Measurements from ENCODE around the gene NOTCH1.

- TF ChIP-seq CTCF (conservative IDR thresholded peaks at IDR 0.05; ENCODE audit: low read length), result no peak
- no peak for TF ChIP-seq EZH2phosphoT487 (IDR thresholded peaks at IDR 0.05; ENCODE audit: borderline replicate concordance, low read depth, low read length)
These were observed 7.0 kb downstream of the NOTCH1 start for GRCh38 chr9:136538599-136539426.
